Endothelial cell of umbilical vein (primary cell): Measurements from ENCODE around the gene HRK.

Experiments
- EZH2 ChIP-seq: IDR thresholded peaks from 2 replicates; pipeline ENCODE4 v1.6.1; 2012; ENCODE audit warnings: borderline replicate concordance, low read depth, mild to moderate bottlenecking, moderate library complexity, low read length, inconsistent platforms; ENCODE audit not compliant: severe bottlenecking
- FOS ChIP-seq: IDR thresholded peaks from 2 replicates; pipeline ENCODE4 v1.6.1; 2011; ENCODE audit warnings: mild to moderate bottlenecking, low read length, moderate library complexity, borderline replicate concordance; ENCODE audit not compliant: insufficient read depth
- MYC ChIP-seq: IDR thresholded peaks from one replicate; pipeline ENCODE4 v1.6.1; 2011; ENCODE audit warnings: mild to moderate bottlenecking, low read depth, low read length
- POLR2A ChIP-seq: IDR thresholded peaks from 2 replicates; pipeline ENCODE4 v1.6.1; 2012; ENCODE audit warnings: low read depth, mild to moderate bottlenecking, control low read depth, low read length
- POLR2AphosphoS5 ChIP-seq: IDR thresholded peaks from 2 replicates; pipeline ENCODE4 v1.6.1; 2012; ENCODE audit warnings: low read depth, mild to moderate bottlenecking, control low read depth, low read length, moderate library complexity; ENCODE audit not compliant: insufficient read depth
- TF ChIP-seq, protein P1 (sequence below), 2 donors: IDR thresholded peaks; 1 replicate in 1 of 2; 2 replicates in 1 of 2; pipeline ENCODE4 v1.5.1; 2011; ENCODE audit warnings: low read length in 2 of 2, mild to moderate bottlenecking in 2 of 2, moderate library complexity in 2 of 2, control low read depth in 1 of 2, inconsistent platforms in 1 of 2, low read depth in 1 of 2; ENCODE audit not compliant: insufficient read depth in 1 of 2; ENCODE audit errors: extremely low read depth in 1 of 2
- TF ChIP-seq, protein P2 (sequence below): IDR thresholded peaks from 2 replicates; pipeline ENCODE4 v1.6.1; 2011; ENCODE audit not compliant: insufficient read depth, insufficient read length

DNA sequence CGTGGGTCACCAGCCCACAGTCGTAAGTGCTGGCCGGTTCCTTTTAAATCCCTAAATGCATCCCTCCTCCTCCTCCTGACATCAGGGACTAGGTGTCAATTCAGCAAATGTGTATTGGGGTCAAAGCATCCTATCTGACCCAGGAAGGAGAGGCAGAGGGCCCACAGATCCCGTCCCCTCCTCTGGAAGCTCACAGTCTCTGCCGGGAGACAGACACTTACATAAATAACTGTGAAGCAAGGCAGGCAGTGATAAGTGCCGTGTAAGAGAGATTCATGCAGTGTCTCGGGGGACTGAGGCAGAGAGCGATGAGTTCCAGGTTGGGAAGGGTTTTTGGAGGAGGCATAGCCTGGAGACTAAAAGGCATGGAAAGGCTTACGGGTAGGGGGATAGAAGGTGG is 44.1 kb downstream of the HRK start:
- TF ChIP-seq MYC = no peak
- no peak for TF ChIP-seq POLR2A
- no peak for TF ChIP-seq FOS
- TF ChIP-seq, protein P1, sequence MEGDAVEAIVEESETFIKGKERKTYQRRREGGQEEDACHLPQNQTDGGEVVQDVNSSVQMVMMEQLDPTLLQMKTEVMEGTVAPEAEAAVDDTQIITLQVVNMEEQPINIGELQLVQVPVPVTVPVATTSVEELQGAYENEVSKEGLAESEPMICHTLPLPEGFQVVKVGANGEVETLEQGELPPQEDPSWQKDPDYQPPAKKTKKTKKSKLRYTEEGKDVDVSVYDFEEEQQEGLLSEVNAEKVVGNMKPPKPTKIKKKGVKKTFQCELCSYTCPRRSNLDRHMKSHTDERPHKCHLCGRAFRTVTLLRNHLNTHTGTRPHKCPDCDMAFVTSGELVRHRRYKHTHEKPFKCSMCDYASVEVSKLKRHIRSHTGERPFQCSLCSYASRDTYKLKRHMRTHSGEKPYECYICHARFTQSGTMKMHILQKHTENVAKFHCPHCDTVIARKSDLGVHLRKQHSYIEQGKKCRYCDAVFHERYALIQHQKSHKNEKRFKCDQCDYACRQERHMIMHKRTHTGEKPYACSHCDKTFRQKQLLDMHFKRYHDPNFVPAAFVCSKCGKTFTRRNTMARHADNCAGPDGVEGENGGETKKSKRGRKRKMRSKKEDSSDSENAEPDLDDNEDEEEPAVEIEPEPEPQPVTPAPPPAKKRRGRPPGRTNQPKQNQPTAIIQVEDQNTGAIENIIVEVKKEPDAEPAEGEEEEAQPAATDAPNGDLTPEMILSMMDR (IDR thresholded peaks at IDR 0.05; ENCODE audit: extremely low read depth in 1 of 2, insufficient read depth in 1 of 2, low read depth in 1 of 2, low read length in 2 of 2) = no peak
- TF ChIP-seq EZH2 = no peak
- TF ChIP-seq, protein P2, sequence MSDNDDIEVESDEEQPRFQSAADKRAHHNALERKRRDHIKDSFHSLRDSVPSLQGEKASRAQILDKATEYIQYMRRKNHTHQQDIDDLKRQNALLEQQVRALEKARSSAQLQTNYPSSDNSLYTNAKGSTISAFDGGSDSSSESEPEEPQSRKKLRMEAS = no peak
- no peak for TF ChIP-seq POLR2AphosphoS5
